ENCODE data around the gene ANKHD1.

- TF ChIP-seq CTCF (conservative IDR thresholded peaks at IDR 0.05) (no peak), EZH2 (IDR thresholded peaks at IDR 0.05; ENCODE audit: low read depth) (no peak)
These were observed 141.3 kb downstream of the ANKHD1 start for GRCh38 chr5:140542972-140543371.
